Body of pancreas (tissue), 4 donors: ENCODE results near the gene LMNA.

Experiments used
- POLR2A ChIP-seq, 3 donors: fragments of 450-650 bp; IDR thresholded peaks; one replicate each; pipeline ENCODE4 v1.6.1; 2016; ENCODE audit warnings: antibody characterized with exemption in 3 of 3, mild to moderate bottlenecking in 2 of 3
- TF ChIP-seq, protein P1 (sequence below), 7 experiments: fragments of 450-650 bp in 4 of 7; fragments of 200-600 bp in 3 of 7; sonication (generic) in 3 of 7; IDR thresholded peaks; one replicate each; pipeline ENCODE4 v1.5.1; 2016 to 2019; ENCODE audit warnings: antibody characterized with exemption in 7 of 7

GRCh38 chr1:156162430-156163037 lies 48.0 kb downstream of the LMNA start:
- TF ChIP-seq, protein P1, sequence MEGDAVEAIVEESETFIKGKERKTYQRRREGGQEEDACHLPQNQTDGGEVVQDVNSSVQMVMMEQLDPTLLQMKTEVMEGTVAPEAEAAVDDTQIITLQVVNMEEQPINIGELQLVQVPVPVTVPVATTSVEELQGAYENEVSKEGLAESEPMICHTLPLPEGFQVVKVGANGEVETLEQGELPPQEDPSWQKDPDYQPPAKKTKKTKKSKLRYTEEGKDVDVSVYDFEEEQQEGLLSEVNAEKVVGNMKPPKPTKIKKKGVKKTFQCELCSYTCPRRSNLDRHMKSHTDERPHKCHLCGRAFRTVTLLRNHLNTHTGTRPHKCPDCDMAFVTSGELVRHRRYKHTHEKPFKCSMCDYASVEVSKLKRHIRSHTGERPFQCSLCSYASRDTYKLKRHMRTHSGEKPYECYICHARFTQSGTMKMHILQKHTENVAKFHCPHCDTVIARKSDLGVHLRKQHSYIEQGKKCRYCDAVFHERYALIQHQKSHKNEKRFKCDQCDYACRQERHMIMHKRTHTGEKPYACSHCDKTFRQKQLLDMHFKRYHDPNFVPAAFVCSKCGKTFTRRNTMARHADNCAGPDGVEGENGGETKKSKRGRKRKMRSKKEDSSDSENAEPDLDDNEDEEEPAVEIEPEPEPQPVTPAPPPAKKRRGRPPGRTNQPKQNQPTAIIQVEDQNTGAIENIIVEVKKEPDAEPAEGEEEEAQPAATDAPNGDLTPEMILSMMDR (IDR thresholded peaks at IDR 0.05): no peak
- no peak for TF ChIP-seq POLR2A (IDR thresholded peaks at IDR 0.05)
